DND-41 (cell line): ENCODE results near the gene EIF2S2.

Experiments used
- EZH2 ChIP-seq: IDR thresholded peaks from 3 replicates; pipeline ENCODE4 v1.6.1; 2012; ENCODE audit warnings: borderline replicate concordance, low read depth, mild to moderate bottlenecking, moderate library complexity, low read length, inconsistent platforms; ENCODE audit not compliant: severe bottlenecking
- TF ChIP-seq, protein P1 (sequence below): IDR thresholded peaks from 2 replicates; pipeline ENCODE4 v1.5.1; 2012; ENCODE audit warnings: borderline replicate concordance, low read length, moderate library complexity, mild to moderate bottlenecking; ENCODE audit not compliant: poor library complexity, severe bottlenecking; ENCODE audit errors: extremely low read depth

DNA sequence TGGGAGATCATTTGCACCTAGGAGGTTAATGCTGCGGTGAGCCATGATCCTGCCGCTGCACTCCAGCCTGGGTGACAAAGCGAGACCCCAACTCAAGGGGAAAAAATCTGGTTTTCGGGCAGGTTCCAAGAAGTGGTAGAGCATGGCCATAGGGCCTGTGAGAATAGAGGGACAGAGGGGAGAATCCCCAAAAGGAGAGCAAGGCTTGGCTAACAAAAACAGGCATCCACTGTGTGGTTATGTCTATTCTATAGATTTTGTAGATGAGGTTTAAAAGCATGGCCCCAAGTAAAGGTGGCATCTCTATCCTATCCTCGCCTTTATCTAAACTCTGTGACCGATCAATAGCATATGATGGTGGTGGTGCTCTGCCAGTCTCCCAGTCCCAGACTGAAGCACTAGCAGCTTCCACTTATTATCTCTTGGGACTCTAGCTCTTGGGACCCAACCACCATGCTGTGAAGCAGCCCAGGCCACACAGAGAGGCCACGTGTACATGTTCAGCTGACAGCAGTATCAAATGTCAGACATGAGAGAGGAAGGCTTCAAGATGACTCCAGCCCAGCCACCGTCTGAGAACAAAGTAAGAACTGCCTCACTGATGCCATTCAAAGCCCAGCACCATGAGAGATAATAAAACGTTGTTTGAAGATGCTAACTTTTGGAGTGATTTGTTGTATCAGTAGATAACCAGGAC lies 27.7 kb downstream of the EIF2S2 start:
- TF ChIP-seq, protein P1, sequence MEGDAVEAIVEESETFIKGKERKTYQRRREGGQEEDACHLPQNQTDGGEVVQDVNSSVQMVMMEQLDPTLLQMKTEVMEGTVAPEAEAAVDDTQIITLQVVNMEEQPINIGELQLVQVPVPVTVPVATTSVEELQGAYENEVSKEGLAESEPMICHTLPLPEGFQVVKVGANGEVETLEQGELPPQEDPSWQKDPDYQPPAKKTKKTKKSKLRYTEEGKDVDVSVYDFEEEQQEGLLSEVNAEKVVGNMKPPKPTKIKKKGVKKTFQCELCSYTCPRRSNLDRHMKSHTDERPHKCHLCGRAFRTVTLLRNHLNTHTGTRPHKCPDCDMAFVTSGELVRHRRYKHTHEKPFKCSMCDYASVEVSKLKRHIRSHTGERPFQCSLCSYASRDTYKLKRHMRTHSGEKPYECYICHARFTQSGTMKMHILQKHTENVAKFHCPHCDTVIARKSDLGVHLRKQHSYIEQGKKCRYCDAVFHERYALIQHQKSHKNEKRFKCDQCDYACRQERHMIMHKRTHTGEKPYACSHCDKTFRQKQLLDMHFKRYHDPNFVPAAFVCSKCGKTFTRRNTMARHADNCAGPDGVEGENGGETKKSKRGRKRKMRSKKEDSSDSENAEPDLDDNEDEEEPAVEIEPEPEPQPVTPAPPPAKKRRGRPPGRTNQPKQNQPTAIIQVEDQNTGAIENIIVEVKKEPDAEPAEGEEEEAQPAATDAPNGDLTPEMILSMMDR: no peak
- no peak for TF ChIP-seq EZH2
